GM10847 (cell line): ENCODE measurements around the gene TAF1L.

ENCODE experiments used
- POLR2A ChIP-seq: IDR thresholded peaks from 2 replicates; pipeline ENCODE4 v1.6.1; 2011; ENCODE audit not compliant: insufficient read length; ENCODE audit errors: extremely low read depth

The TAF1L gene

GRCh38 chr9:32635362-32635761, at the start of gene TAF1L:
TAF1L (minus strand) TSS chr9:32635669; CDS start chr9:32635579, 90 bp downstream.
- no peak for TF ChIP-seq POLR2A

- TF ChIP-seq POLR2A, result no peak
Observed at GRCh38 chr9:32681751-32682150, 46.3 kb upstream of the TAF1L start.

GRCh38 chr9:32677931-32678330, 42.5 kb upstream of the TAF1L start:
- no peak for TF ChIP-seq POLR2A

- no peak for TF ChIP-seq POLR2A
Observed at GRCh38 chr9:32672469-32672868, 37.0 kb upstream of the TAF1L start.

GRCh38 chr9:32671333-32671732, 35.9 kb upstream of the TAF1L start:
- TF ChIP-seq POLR2A, result no peak

- no peak for TF ChIP-seq POLR2A
Observed at GRCh38 chr9:32665101-32665500, 29.6 kb upstream of the TAF1L start.

GRCh38 chr9:32663741-32664140, 28.3 kb upstream of the TAF1L start:
- no peak for TF ChIP-seq POLR2A

GRCh38 chr9:32647671-32648070, 12.2 kb upstream of the TAF1L start:
- TF ChIP-seq POLR2A, result no peak

- no peak for TF ChIP-seq POLR2A
Observed at GRCh38 chr9:32644698-32645097, 9.2 kb upstream of the TAF1L start.

- no peak for TF ChIP-seq POLR2A
Observed at GRCh38 chr9:32631991-32632390, 3.5 kb downstream of the TAF1L start.

GRCh38 chr9:32627394-32627954, 8.0 kb downstream of the TAF1L start:
- TF ChIP-seq POLR2A, result no peak

- no peak for TF ChIP-seq POLR2A
Observed at GRCh38 chr9:32625320-32625719, 10.1 kb downstream of the TAF1L start.

GRCh38 chr9:32622948-32623347, 12.5 kb downstream of the TAF1L start:
- TF ChIP-seq POLR2A, result no peak

GRCh38 chr9:32618261-32618660, 17.2 kb downstream of the TAF1L start:
- TF ChIP-seq POLR2A, result no peak

- TF ChIP-seq POLR2A, result no peak
Observed at GRCh38 chr9:32606811-32607210, 28.7 kb downstream of the TAF1L start.

- no peak for TF ChIP-seq POLR2A
Observed at GRCh38 chr9:32603914-32604852, 31.3 kb downstream of the TAF1L start.

- no peak for TF ChIP-seq POLR2A
Observed at GRCh38 chr9:32596936-32597335, 38.5 kb downstream of the TAF1L start.
